ENCODE measurements around the gene CACNG5.

Gene CACNG5, protein sequence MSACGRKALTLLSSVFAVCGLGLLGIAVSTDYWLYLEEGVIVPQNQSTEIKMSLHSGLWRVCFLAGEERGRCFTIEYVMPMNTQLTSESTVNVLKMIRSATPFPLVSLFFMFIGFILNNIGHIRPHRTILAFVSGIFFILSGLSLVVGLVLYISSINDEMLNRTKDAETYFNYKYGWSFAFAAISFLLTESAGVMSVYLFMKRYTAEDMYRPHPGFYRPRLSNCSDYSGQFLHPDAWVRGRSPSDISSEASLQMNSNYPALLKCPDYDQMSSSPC

DNA sequence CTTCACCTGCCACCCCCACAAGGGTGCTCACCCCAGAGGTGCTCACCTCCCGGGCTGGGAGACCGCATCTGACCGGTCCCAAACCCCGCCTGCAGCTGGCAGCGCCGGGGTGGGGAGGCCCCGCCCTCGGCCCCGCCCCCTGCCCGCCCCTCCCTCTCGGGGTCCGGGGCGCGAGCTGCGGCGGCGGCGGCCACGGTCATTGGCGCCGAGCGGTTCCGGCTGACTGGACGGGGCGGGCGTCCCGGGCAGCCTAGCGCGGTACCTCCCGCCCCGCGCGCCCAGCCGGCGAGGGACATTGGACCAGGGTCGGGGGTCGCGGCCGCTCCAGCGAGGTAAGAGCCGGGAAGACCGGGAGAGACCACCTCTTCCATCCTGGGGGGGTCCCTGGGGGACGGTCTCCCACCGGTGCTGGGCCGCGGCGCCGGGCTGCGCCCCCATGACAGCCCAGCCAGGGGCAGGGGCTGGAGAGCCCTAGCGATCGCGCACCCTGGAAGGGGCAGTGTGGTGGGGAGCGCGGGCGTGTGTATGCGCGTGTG is at the start of gene CACNG5:
CACNG5 (plus strand) TSS at position 199 of the 536 bp plus-strand sequence. CDS start 42,216 bp downstream, outside the sequence.
- peak; percentile 81 for DNase-seq

DNA sequence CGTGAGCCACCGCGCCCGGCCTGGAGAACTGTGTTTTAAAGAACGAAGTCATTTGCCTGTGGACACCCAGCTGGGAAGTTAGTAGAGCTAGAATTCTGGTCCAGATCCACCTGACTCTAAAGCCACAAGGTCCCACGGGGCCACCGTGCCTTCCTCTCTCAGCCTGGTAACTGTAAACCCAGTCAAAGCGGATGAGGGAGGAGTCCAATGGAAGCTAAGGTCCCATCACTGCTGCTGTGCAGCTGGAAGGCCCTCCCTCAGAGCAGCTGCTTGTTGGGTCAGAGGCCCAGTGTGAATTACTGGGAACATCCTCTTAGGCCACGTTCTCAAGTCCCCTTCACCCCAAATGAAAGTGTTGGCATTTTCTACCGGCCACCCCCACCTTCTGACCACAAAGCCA is 48.8 kb upstream of the CACNG5 start:
- peak; percentile 87 for DNase-seq

DNA sequence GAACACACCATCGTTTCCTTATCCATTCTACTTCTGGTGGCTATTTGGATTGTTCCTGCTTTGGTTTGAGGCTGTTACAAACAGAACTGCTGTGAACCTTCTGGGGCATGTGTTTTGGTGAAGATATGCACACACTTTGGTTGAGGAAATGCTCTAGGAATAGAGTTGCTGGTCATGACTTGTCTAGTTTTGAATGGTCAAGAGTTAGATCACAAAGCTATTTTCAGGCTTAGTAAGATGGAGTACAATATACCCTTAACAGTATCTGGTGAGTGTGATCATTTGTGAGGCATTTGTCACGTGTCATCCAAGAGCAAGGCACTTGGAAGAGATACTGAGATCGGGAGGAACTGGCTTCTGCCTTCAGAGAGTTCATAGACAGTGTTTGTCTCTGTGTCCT is 47.0 kb upstream of the CACNG5 start:
- DNase-seq, result no peak

DNA sequence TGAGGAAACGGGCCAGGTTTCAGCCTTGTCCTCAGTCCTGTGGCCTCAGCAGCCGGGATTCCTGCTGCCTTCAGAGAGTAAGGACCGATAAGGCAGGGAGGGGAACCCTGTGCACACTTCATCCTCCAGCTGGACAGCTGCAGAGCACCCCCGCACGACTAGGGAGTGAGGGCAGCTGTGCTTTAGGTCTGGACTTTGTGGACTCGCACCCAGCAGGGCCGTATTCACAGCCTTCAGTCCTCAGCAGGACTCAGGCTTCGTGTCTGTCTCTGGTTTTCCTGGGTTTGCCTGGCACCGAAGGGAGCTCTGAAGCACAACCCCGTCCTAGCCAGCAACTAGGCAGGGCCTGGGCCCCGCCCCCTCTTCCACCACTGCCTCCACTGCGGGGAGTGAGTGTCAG is 45.8 kb upstream of the CACNG5 start:
- no peak for DNase-seq

DNA sequence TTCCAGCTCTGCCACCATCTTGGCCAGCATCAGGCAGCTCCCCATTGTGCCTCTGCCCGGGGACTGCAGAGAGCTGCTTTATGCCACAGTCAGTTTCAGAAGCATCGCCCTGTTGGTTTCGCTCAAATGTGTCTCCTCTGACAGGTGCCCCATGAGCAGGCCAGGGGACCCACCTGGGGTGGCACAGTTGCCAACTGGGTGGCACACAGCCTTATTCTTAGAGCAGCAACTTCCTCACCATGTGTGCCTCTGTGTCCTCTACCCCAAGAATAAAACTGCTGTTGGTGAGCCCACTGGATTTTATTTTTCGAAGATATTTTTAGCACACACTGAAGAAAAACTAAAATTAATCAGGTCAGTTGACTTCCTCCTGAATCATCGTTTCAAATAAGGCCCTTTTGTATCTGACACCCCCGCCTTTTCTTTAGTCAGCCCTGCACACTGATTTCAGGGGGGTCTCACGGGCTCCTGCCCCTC is 44.9 kb upstream of the CACNG5 start:
- DNase-seq, result no peak

DNA sequence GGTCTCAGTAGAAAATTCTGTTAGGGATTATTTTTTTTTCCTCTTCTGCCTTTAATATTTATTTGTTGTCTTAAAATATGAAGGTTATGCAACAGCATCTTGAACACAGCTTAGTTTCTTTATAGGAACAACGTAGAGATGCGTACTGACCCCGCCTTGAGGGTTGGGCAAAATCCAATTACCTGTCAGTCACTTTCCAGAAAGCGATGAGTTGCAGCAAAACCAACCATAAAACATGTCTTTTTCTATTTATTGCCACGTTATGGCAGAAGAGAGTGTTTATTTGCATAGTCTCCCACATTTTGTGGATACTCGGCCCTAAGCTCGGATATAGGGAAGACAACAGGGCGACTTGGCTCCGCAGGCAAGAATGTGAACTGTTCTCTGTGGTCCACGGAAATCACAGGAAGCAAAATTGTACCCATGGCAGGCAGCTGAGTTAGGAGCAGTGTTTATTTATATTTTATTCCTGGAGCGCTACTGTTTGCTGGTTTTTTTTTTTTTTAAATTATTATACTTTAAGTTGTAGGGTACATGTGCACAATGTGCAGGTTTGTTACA is 44.3 kb upstream of the CACNG5 start:
- no peak for DNase-seq

DNA sequence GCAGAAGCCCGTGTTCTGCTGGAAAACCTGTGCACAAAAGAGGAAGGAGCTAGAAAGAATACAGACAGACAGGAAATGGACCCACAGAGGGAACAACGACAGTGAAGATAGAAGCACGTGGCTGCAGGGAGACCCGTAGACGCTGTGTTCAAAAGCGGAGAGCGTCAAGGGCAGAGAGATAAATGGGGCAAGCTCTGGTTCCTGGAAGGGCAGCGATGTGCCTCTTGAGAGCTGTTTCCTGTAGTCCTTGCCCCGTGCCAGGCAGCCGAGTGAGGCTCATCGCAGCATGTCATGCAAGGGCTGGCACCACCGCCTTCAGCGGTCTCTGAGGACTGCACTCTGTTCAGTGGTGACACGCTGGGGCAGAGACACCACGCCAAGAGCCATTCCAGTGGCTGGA is 43.6 kb upstream of the CACNG5 start:
- DNase-seq, result no peak

DNA sequence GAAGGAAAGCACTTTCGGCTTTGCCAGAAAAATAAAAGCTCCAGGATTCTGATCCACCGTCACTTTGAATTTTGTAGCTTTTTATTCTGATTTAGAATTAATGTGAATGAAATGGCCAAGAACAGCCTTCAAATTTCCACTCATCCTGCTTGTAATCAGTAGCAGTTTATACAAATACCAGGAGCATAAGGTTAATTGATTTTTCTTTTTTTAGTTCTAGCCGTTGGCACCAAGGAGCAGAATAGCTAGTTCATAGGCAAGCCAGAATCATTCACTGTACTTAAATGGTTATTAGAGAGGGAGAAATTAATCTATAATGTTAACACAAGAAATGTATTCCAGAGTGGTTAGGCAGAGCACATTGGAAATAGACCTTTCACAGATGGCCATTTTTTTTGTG is 41.1 kb upstream of the CACNG5 start:
- DNase-seq, result no peak

DNA sequence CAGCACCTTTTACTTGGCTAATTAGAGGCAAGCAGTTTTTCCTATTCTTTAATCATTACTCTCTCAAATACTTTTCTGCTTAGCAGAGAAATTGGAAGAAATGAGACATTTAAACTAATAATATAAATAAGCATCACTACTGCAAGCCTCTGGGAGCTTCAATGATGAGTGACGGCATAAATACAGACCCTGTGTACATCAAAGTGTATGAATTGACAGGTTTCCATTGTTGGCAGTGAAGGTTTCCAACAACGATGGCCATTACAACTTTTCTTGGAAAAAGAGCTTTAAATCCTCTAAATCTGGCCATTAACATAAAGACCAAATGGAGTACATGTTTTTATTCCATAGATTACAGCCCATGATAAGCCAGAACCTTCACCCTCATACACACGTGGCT is 39.4 kb upstream of the CACNG5 start:
- DNase-seq, result no peak

DNA sequence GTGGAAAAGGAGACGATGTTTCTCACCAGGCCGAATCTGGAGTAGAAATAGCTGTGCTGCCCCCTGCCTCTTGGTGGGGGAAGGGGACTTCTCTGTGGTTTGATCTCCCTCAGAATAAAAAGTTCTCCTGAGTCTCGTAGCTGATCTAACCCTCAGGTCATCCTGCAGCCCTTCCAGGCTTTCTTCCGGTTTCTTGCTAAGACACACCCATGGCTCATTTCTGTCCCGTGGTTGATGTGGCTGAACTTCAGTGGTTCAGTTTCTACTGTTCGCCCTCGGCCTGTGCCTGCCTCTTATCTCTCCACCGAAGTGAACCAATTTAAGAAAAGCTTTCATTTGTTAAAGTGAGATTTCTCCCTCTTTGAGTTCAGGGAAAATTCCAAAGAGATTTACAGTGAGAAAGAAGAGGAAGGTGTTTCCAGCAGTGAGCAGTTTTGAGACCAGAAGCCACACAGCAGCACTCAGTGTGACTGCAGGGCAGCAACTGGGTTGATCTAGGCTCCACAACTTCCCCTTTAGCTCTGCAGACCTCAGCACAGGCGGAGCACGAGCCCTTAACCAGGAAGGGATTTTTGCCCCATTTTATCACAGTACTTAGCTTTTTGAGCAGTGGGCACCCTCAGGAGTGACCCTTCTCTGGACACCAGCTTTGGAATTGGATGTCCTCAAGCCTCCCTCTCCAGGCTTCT is 34.9 kb upstream of the CACNG5 start:
- DNase-seq, result no peak

DNA sequence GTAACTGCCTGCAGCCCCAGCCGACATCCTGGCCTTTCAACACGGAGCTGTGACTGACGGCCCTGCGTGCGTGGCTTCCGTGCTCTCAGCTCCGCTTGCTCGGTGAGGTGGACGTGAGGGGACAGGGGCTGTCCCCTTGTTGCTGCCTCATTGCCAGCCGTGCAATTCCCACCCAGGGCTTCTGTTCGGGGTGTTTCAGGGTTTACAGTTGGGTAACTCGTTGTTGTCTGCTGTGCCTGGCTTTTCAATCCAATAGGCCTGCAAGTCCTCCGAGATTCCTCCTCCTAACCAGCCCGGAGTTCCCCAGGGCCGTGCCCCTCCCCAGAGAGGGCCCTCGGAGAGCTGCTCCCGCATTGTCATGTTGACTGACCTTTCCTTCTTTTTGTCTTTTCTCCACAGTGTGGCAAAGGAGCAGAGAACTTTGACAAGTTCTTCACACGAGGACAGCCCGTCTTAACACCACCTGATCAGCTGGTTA is 31.4 kb upstream of the CACNG5 start:
- no peak for DNase-seq

DNA sequence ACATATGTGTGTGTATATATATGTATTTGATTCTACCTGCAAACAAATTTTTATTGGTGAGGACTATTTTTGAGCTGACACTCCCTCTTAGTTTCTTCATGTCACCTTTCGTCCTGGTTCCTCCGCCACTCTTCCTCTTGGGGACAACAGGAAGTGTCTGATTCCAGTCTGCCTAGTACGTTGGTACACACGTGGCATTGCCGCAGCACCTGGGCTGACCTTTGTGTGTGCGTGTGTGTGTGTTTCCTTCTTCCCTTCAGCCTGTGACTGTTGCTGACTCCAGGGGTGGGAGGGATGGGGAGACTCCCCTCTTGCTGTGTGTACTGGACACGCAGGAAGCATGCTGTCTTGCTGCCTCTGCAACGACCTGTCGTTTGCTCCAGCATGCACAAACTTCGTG is 29.4 kb upstream of the CACNG5 start:
- no peak for DNase-seq

DNA sequence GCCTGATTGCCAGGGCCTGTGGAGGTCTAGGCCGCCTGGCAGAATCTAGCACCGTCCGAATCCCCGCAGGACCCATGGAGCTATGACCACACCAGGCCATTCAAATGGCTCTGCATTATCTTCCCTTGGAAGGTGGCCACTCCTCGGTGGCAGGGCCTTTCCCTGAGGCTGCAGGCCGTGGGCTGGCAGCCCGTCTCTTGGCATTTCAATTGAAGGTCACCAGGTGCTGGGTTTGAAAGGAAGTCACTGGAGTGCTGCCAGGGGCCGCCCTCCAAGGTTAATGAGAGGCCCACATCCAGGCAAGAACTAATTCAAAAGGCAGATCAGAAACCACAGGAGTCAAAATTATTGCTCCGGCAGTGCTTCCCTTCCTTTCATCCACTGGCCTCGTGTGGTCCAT is 27.7 kb upstream of the CACNG5 start:
- DNase-seq, result peak; percentile 93

DNA sequence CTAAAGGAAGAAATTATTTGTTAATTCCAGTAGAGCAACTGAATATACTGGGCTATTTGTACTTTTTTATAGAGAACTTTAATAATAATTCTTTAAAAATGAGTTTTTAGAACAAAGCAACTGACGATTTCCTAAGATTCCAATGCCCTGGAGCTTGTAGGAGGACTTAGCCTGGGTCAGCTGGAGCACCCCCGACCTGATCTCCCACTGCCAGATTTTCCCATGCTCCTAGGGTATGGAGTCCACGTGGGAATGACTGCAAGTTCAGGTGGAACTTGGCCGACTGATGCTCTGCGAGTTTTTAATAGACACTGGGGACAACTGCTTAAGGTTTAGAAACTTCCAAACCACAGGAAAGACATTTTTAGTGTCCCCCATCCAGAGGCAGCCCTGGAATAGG is 25.5 kb upstream of the CACNG5 start:
- no peak for DNase-seq

DNA sequence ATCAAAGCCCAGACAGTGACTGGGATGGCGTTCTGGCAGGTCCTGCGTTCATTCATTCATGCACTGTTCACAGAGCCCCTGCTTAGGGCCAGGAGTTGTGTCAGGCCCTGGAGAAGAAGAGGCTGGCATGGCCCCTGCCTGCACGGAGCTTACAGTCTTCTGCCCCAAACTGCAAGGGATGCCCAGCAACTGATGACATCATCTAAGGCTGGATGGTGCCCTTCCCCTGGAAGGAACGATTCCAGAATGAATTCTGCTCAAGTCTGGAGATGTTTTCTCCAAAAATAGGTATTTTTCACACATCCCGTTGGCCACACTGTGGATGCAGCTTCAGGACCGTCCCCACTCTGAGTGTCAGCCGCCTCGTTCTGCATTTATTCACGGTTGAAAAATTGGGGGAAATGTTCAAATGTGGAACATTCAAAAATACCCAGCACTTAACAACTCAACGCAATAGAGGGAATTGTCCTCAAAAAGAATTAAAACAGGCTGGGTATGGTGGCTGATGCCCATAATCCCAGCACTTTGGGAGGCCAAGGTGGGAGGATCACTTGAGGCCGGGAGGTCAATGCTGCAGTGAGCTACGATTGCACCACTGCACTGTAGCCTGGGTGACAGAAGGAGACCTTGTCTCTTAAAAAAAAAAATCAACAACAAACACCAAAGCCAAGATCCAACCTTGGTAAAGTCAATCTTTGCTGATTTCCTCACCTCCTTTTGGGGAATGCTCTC is 23.8 kb upstream of the CACNG5 start:
- no peak for DNase-seq

DNA sequence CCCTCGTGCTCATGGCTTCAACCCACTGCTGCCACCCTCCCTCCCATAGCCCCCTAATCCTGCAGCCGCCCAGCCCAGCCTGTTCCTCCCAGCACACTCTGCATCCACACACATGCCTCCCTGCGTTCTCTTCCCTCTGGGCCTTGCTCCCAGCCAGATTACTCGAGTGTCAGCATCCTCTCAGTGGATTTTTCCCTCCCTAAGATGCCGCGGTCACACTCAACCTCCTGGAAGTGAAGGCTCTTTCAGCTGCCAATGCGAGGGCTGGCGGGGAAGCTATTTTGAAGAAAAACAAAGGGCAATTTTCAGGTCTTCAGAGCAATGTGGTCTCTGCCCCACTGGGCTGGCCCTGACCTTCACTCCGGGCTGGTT is 23.2 kb upstream of the CACNG5 start:
- no peak for DNase-seq

DNA sequence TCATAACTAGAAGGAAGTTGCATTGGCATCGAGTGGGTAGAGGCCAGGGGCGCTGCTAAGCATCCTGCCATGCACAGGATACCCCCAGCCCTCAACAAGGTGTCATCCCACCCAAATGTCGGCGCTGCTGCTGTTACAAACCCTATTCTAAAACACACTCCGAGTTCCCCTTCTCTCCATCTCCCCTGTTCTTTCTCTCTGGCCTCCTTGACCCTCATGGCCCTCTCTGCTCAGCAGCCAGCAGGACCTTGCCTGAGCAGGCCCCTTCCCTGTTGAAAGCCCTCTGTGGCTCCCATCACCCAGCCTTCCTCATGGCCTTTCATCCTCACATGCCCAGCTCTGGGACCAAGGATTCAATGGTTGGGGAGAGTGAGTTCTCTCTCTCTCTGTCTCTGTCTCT is 22.3 kb upstream of the CACNG5 start:
- no peak for DNase-seq

DNA sequence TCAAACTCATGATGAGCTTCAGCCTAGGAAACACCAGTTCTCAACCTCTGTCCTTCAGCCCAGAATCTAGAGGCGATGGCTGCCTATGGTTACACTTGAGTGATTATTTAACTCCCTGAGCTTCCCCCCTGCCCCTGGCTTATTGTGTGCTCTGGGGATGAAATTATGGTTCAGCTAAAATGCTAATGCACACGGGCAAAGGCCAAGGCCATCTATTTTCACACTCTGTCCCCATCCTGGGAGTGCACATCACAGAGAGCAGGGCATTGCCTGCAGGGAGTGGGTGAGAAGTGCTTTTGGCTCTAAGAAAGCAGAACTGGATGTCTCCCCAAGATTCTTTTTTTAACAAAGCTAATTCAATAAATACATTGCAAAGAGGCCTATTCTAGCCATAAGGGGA is 21.6 kb upstream of the CACNG5 start:
- peak; percentile 17 for DNase-seq

DNA sequence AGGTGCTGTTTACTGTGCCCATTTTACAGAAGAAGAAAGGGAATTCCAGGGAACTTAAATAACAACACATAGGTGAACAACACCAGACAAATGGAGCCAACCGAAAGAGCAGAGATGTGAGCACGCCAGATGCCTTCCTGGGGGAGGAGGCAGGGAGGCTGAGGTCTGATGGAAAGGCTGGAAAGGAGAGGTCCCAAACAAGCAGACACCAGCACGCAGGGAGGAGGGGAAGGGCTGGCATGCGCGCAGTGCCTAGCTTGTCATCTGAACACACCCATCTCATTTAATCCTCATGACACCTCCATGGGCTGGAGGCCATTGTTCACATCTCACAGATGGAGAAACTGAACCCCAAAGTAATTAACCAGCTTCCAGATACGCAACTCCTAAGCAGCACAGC is 20.9 kb upstream of the CACNG5 start:
- DNase-seq, result no peak

DNA sequence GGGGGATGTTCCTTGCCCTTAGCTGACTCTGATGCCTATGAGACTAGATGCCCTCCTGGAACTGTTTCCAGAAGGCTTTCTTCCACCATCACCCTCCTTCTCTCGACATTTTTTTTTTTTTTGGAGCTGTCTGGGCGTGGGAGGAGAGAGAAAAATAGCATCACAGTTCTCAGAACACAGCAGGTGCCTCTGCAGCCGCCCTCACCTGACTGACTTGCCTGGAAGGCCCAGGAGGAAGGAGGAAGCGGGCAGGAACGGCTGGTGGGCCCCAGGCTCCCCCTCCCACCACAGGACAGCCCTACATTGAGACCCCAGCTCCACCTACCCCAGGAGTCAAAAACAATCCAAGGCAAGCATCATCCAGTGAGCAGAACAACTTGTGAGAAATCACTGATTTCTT is 20.3 kb upstream of the CACNG5 start:
- DNase-seq, result no peak

DNA sequence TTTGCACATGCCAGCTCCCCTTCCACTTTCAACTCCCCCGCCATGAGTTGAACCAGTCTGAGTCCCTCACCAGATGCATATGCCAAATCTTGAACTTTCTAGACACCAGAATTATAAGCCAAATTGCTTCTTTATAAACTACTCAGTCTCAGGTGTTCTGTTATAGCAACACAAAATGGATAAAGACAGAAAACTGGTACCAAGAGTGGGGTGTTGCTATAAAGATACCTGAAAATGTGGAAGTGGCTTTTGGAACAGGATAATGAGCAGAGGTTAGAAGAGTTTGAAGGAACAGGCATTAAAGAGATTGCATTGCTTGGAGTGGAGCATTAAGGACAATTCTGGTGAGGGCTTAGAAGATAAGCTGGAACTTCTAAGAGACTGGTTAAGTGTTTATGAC is 17.2 kb upstream of the CACNG5 start:
- DNase-seq, result no peak

DNA sequence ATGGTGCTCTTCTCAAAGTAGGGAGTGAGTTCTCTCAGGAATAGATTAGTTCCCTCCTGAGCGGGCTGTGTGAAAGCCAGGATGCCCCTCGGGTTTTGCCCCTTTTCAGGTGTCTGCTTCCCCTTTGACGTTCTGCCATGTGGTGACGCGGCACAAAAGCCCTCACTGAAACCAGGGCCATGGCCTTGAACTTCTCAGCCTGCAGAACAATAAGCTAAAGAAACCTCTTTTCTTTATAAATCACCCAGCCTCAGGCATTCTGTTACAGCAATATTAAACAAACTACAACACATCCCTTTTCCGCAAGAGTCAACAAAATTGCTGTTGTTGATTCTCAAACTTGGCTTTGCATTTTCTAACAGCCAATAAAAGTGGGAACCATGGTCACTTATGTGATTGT is 15.5 kb upstream of the CACNG5 start:
- DNase-seq, result no peak

DNA sequence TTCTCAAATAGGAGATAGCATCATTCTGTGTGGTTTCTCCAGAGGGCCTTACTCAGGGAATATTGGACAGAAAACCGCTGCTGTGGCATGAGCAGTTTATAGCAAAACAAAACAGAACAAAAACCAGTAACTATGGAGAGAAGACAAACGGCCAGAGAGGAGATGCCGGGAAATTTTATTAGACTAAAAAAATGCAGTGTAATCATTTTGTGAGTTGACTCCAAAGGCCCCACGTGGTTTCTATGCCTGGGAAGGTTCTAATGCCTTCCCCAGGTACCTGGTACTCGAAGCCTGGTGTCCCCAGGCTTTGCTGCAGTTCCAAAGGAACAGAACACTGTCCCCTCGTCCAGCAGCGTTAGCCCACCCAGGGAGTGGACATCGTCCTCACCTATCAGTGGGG is 12.9 kb upstream of the CACNG5 start:
- no peak for DNase-seq

Measured in NCI-H69 (cell line).